Heart right ventricle (tissue), 16 donors: Measurements from ENCODE around the gene MEGF11. TPM values are rescaled to one million over a fixed set of nuclear protein-coding genes. Genes with fewer than 3 reads are reported as not detected.

ENCODE experiments used
- ATAC-seq, 8 donors: fragments of 200-7000 bp; cut with Tn5 transposase; one replicate each; pipeline ENCODE4 v1.9.1; 2020; ENCODE audit warnings: mild to moderate bottlenecking in 8 of 8, moderate library complexity in 8 of 8, moderate number of reproducible peaks in 1 of 8
- DNase-seq, 2 donors: peaks; one replicate each; pipeline ENCODE4 v3.0.0-alpha.2; 2020
- H3K27ac ChIP-seq, 10 donors: fragments of 200-600 bp; sonication (generic) in 2 of 10; one replicate each; pipeline versions ENCODE4 v1.5.0 to v1.8.0; 2020 to 2022; ENCODE audit warnings: mild to moderate bottlenecking in 3 of 10
- H3K27me3 ChIP-seq, 7 donors: fragments of 200-600 bp; one replicate each; pipeline ENCODE4 v1.8.0; 2021 to 2022; ENCODE audit warnings: mild to moderate bottlenecking in 2 of 7
- H3K36me3 ChIP-seq, 9 donors: fragments of 200-600 bp; sonication (generic) in 1 of 9; one replicate each; pipeline versions ENCODE4 v1.5.0 to v1.8.0; 2020 to 2022; ENCODE audit warnings: mild to moderate bottlenecking in 2 of 9
- H3K4me1 ChIP-seq, 9 donors: fragments of 200-600 bp; sonication (generic) in 1 of 9; one replicate each; pipeline versions ENCODE4 v1.5.0 to v1.8.0; 2020 to 2022; ENCODE audit warnings: mild to moderate bottlenecking in 4 of 9
- H3K4me3 ChIP-seq, 10 donors: fragments of 200-600 bp; sonication (generic) in 2 of 10; one replicate each; pipeline versions ENCODE4 v1.5.0 to v1.8.0; 2020 to 2022; ENCODE audit warnings: mild to moderate bottlenecking in 7 of 10, moderate library complexity in 2 of 10
- H3K9me3 ChIP-seq, 11 donors: fragments of 200-600 bp in 10 of 11; sonication (generic) in 2 of 11; one replicate each; pipeline versions ENCODE4 v1.5.0 to v1.8.0; 2013 to 2022; ENCODE audit warnings: mild to moderate bottlenecking in 2 of 11, control low read depth in 1 of 11, moderate library complexity in 1 of 11
- WGBS, 2 donors: extraction: QIAGEN DNeasy Blood & Tissue Kit; methylation state at CpG; one replicate each; pipeline ENCODE4 v1.1.7; 2013; ENCODE audit warnings: inconsistent platforms in 1 of 2; 5-methylcytosine and 5-hydroxymethylcytosine counted together
- intact Hi-C, 10 donors: fragments of 100-400 bp; cut with DNase I; formaldehyde crosslinking; loops; one replicate each; pipeline versions ENCODE4 v1.11.1 to v1.14.2; 2022
- polyA plus RNA-seq, 2 donors: library from polyadenylated mRNA; stranded (reverse); fragments of 200-250 nt; gene quantifications; one replicate each; pipeline ENCODE4 v1.2.3, GENCODE V29; 2013
- total RNA-seq, 10 donors: library from RNA; stranded (reverse); fragmentation: NEBNext Ultra II Directional in 3 of 10; extraction: Animal tissue kit (Norgen Biotek cat#: 25700) in 3 of 10; gene quantifications; one replicate each; pipeline versions ENCODE4 v1.2.1 to v1.2.4, GENCODE V29; 2021 to 2023
- TF ChIP-seq, protein P1 (sequence below), 9 donors: fragments of 200-600 bp; sonication (generic) in 2 of 9; IDR thresholded peaks; one replicate each; pipeline versions ENCODE4 v1.5.0 to v1.8.0; 2021 to 2022; ENCODE audit warnings: antibody characterized with exemption in 9 of 9, mild to moderate bottlenecking in 5 of 9, moderate library complexity in 1 of 9
- donor health status: Arrhythmogenic right ventricular cardiomyopathy.
- donor health status: ischemic (EF 13 %, LVEDD 7.1; RV severe dilation, severe dysfunction).
- donor health status: healthy with polysubstance abuse.
- donor health status: DM: no; HTN: yes; CAD: no.
- donor health status: DM: no; HTN: no; CAD: no.
- donor health status: ischemic (EF 25% LVEDD 6.9; RV normal size, moderate dysfunction).
- donor health status: ischemic (EF 25% LVEDD 5.7; RV mildly dilated, moderate dysfunction).
- donor health status: healthy.
- donor health status: DM: yes; HTN: yes; CAD: no.
- donor health status: Ischemic cardiomyopathy.
- donor health status: ischemic (EF 35%, LVEDD 5.7; RV mildly dilated, moderate dysfunction).
- donor health status: nonischemic (EF 11% LVEDD 7.7; RV severe dilation, severe dysfunction).
- donor health status: DM: yes; HTN: yes; CAD: no.
- donor health status: PGD.
- donor health status: ischemic (EF 29% LVEDD 5.4; RV normal size, mild dysfunction).
- donor health status: nonischemic (EF 23%, LVEDD 6.1; RV moderate dilation, normal function).

MEGF11 gene
- total and polyA plus RNA-seq, 12 donors: 0.03 TPM; not detected in 11

DNA sequence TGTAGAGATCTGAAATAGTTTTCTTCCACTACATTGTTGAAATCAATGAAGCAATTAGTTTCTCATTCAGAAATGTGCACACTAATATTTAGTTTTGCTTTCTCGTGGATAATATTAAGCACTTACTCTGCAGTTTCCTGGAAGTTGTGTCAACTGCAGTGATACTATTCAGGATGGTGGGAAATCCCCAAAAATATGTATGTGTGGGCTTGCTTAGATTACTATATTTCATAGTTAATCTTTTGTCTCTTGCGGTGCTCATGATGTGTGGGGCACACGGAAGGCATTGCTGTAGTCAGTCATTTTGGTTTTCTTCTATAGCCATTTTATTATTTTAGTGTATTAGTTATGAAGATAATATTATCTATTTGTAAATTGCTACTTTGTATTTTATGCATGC is 364.6 kb downstream of the MEGF11 start:
- Histone ChIP-seq H3K36me3 (peaks cover 0 to 97% (median 39%) of the 10 kb centered on the region in 9 donors), H3K9me3 (no peaks in the 10 kb centered on the region), H3K4me3 (no peak overlapping the region), H3K27ac (no peak overlapping the region), H3K27me3 (no peaks in the 10 kb centered on the region), H3K4me1 (peaks cover 0 to 25% (median 0%) of the 10 kb centered on the region in 9 donors)
- intact Hi-C loops: no loop called here
- TF ChIP-seq, protein P1, sequence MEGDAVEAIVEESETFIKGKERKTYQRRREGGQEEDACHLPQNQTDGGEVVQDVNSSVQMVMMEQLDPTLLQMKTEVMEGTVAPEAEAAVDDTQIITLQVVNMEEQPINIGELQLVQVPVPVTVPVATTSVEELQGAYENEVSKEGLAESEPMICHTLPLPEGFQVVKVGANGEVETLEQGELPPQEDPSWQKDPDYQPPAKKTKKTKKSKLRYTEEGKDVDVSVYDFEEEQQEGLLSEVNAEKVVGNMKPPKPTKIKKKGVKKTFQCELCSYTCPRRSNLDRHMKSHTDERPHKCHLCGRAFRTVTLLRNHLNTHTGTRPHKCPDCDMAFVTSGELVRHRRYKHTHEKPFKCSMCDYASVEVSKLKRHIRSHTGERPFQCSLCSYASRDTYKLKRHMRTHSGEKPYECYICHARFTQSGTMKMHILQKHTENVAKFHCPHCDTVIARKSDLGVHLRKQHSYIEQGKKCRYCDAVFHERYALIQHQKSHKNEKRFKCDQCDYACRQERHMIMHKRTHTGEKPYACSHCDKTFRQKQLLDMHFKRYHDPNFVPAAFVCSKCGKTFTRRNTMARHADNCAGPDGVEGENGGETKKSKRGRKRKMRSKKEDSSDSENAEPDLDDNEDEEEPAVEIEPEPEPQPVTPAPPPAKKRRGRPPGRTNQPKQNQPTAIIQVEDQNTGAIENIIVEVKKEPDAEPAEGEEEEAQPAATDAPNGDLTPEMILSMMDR (IDR thresholded peaks at IDR 0.05): no peak
- DNase-seq: no peak
- ATAC-seq: no peak
- 62 to 67% methylated on average over 3 of the region's 3 CpGs for WGBS, 2 donors

DNA sequence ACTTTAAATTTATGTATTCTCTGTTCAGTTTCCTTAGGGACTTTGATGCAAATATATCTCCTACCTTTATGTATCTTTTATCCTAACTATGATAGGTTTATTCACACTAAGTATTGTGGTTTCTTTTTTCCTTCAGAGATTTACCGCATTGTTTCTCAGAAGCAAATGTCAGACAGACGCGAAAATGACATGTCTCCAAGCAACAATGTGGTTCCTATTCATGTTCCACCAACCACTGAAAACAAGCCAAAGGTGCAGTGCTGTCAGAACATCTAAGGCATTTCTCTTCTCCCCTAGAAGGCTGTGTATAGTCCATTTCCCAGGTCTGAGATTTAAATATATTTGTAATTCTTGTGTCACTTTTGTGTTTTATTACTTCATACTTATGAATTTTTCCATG is 366.0 kb downstream of the MEGF11 start:
- peaks cover 0 to 31% (median 5%) of the 10 kb centered on the region in 9 donors for H3K4me1 ChIP-seq
- 84 to 88% methylated on average over 3 of the region's 3 CpGs for WGBS, 2 donors
- intact Hi-C loops: no loop called here

DNA sequence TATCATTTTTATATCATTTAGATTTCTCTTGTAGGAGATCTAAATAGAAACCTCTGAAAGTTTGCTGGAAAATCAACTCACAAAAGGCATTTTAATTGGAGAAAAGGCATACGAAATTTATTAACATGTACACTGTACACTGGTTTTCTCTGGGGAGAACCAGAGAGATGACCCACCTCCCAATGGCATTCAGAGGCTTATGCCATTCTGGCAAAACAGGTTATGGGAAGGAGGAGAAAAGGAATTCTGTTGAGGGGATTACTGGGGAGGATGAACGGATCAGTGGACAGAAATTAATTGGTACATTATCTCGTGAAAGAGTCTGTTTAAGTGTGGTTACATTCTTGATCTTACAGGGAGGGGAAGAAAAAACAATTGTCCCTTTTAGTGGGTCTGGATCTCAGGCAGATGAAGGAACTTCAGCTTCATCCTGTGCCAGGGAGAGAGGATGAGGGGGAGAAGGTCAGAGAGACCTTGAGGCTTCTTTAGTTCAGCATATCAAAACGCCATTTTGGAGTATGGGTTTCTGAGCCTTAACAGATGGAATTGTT is 367.8 kb downstream of the MEGF11 start:
- TF ChIP-seq, protein P1 (IDR thresholded peaks at IDR 0.05): no peak
- no peaks in the 10 kb centered on the region for H3K9me3 ChIP-seq
- 54 to 72% methylated on average over 4 of the region's 4 CpGs for WGBS, 2 donors
- ATAC-seq (no peak), DNase-seq (no peak)
- H3K4me1 ChIP-seq: peaks cover 0 to 46% (median 14%) of the 10 kb centered on the region in 9 donors
- intact Hi-C loops: no loop called here
- peaks cover 0 to 100% (median 36%) of the 10 kb centered on the region in 9 donors for H3K36me3 ChIP-seq
- H3K27ac ChIP-seq: no peak overlapping the region
- no peak overlapping the region for H3K4me3 ChIP-seq
- H3K27me3 ChIP-seq: no peaks in the 10 kb centered on the region

More for the DNA sequence above, 366.0 kb downstream of the MEGF11 start:
- Histone ChIP-seq H3K4me3 (no peak overlapping the region), H3K27ac (no peak overlapping the region), H3K9me3 (no peaks in the 10 kb centered on the region), H3K27me3 (no peaks in the 10 kb centered on the region), H3K36me3 (peaks cover 0 to 100% (median 39%) of the 10 kb centered on the region in 9 donors)
- ATAC-seq (no peak), DNase-seq (no peak)
- TF ChIP-seq, protein P1 (IDR thresholded peaks at IDR 0.05): no peak

DNA sequence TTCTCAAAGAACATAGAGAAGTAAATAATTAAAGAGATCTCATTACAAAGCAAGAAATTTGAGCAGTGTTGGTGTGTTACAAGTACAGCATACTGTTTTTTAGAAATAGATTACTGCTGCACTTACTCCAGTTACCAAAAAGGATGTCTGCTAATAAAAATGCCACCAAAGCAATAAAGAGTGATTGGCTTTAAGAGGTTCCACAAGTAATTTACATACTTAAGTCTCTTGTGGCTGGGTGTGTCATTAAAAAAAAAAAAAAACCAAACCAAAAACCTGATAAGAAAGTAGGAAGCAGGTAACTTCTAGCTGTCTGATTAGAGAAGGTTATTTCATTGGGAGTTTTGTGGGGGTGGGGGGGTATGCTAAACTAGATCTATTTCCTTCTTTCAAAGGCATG is 369.0 kb downstream of the MEGF11 start:
- Histone ChIP-seq H3K27me3 (no peaks in the 10 kb centered on the region), H3K27ac (no peak overlapping the region), H3K9me3 (no peaks in the 10 kb centered on the region), H3K4me1 (peaks cover 0 to 46% (median 12%) of the 10 kb centered on the region in 9 donors), H3K36me3 (peaks cover 0 to 100% (median 42%) of the 10 kb centered on the region in 9 donors), H3K4me3 (no peak overlapping the region)
- ATAC-seq (no peak), DNase-seq (no peak)
- TF ChIP-seq, protein P1 (IDR thresholded peaks at IDR 0.05): no peak
- intact Hi-C loops: no loop called here
